SK-N-SH treated with all-trans-retinoic acid at 6 μM for 48 hours (cell line): Measurements from ENCODE around the gene MEIOSIN.

Experiments used
- ATAC-seq: fragments of 200-7000 bp; cut with Tn5 transposase; 3 replicates; pipeline ENCODE4 v1.9.1; 2020; ENCODE audit warnings: mild to moderate bottlenecking, moderate library complexity
- ARNTL ChIP-seq: fragments of 450-650 bp; formaldehyde crosslinking; IDR thresholded peaks from 2 replicates; pipeline ENCODE4 v1.5.0; 2020; ENCODE audit warnings: low read depth, mild to moderate bottlenecking, moderate library complexity, borderline replicate concordance
- BACH2 ChIP-seq: fragments of 250-450 bp; sonication (Bioruptor Pico); IDR thresholded peaks from 2 replicates; pipeline ENCODE4 v1.9.0; 2021; ENCODE audit warnings: mild to moderate bottlenecking, borderline replicate concordance
- CSRNP3 ChIP-seq: fragments of 250-450 bp; sonication (Bioruptor Pico); IDR thresholded peaks from 2 replicates; pipeline ENCODE4 v1.5.1; 2021; ENCODE audit warnings: mild to moderate bottlenecking, moderate library complexity
- ESRRG ChIP-seq: fragments of 250-450 bp; sonication (Bioruptor Pico); IDR thresholded peaks from 2 replicates; pipeline ENCODE4 v1.6.1; 2021; ENCODE audit warnings: mild to moderate bottlenecking
- ISL1 ChIP-seq: fragments of 250-450 bp; sonication (Bioruptor Pico); IDR thresholded peaks from 2 replicates; pipeline ENCODE4 v2.1.2; 2022; ENCODE audit warnings: mild to moderate bottlenecking, moderate library complexity
- OSR1 ChIP-seq: fragments of 250-450 bp; sonication (Bioruptor Pico); IDR thresholded peaks from 2 replicates; pipeline ENCODE4 v1.8.0; 2022; ENCODE audit warnings: moderate library complexity, mild to moderate bottlenecking, inconsistent platforms
- PATZ1 ChIP-seq: fragments of 250-450 bp; sonication (Bioruptor Pico); IDR thresholded peaks from 2 replicates; pipeline ENCODE4 v1.8.0; 2020; ENCODE audit warnings: mild to moderate bottlenecking, moderate library complexity, borderline replicate concordance
- POU6F1 ChIP-seq: fragments of 250-450 bp; sonication (Bioruptor Pico); IDR thresholded peaks from 2 replicates; pipeline ENCODE4 v1.8.0; 2021; ENCODE audit warnings: low read depth, mild to moderate bottlenecking, moderate library complexity, borderline replicate concordance
- PPARA ChIP-seq: fragments of 250-450 bp; sonication (Bioruptor Pico); IDR thresholded peaks from 2 replicates; pipeline ENCODE4 v1.5.0; 2020; ENCODE audit warnings: mild to moderate bottlenecking, borderline replicate concordance
- RARB ChIP-seq: fragments of 250-450 bp; sonication (Bioruptor Pico); IDR thresholded peaks from 2 replicates; pipeline ENCODE4 v1.8.0; 2021; ENCODE audit warnings: mild to moderate bottlenecking, moderate library complexity
- TOX ChIP-seq: fragments of 250-450 bp; sonication (Bioruptor Pico); IDR thresholded peaks from 2 replicates; pipeline ENCODE4 v1.8.0; 2021; ENCODE audit warnings: mild to moderate bottlenecking, moderate library complexity, borderline replicate concordance
- ZC3H10 ChIP-seq: fragments of 250-450 bp; sonication (Bioruptor Pico); IDR thresholded peaks from 2 replicates; pipeline ENCODE4 v1.5.1; 2021; ENCODE audit warnings: mild to moderate bottlenecking, moderate library complexity
- ZFP3 ChIP-seq: fragments of 250-450 bp; sonication (Bioruptor Pico); IDR thresholded peaks from 2 replicates; pipeline ENCODE4 v1.5.0; 2020; ENCODE audit warnings: mild to moderate bottlenecking, moderate library complexity
- ZFP30 ChIP-seq: fragments of 450-650 bp; formaldehyde crosslinking; IDR thresholded peaks from 2 replicates; pipeline ENCODE4 v1.5.0; 2022; ENCODE audit warnings: mild to moderate bottlenecking, moderate library complexity
- ZNF70 ChIP-seq: fragments of 450-650 bp; formaldehyde crosslinking; IDR thresholded peaks from 2 replicates; pipeline ENCODE4 v1.5.0; 2020; ENCODE audit warnings: mild to moderate bottlenecking, moderate library complexity
- ZNF8 ChIP-seq: fragments of 450-650 bp; formaldehyde crosslinking; IDR thresholded peaks from 2 replicates; pipeline ENCODE4 v1.5.0; 2020; ENCODE audit warnings: mild to moderate bottlenecking, moderate library complexity
- TF ChIP-seq, protein P1 (sequence below): fragments of 250-450 bp; sonication (Bioruptor Pico); IDR thresholded peaks from 2 replicates; pipeline ENCODE4 v1.5.0; 2020; ENCODE audit warnings: mild to moderate bottlenecking, moderate library complexity
- TF ChIP-seq, protein P2 (sequence below): fragments of 250-450 bp; sonication (Bioruptor Pico); IDR thresholded peaks from 2 replicates; pipeline ENCODE4 v1.5.1; 2020; ENCODE audit warnings: low read depth, mild to moderate bottlenecking, moderate library complexity

MEIOSIN gene

DNA sequence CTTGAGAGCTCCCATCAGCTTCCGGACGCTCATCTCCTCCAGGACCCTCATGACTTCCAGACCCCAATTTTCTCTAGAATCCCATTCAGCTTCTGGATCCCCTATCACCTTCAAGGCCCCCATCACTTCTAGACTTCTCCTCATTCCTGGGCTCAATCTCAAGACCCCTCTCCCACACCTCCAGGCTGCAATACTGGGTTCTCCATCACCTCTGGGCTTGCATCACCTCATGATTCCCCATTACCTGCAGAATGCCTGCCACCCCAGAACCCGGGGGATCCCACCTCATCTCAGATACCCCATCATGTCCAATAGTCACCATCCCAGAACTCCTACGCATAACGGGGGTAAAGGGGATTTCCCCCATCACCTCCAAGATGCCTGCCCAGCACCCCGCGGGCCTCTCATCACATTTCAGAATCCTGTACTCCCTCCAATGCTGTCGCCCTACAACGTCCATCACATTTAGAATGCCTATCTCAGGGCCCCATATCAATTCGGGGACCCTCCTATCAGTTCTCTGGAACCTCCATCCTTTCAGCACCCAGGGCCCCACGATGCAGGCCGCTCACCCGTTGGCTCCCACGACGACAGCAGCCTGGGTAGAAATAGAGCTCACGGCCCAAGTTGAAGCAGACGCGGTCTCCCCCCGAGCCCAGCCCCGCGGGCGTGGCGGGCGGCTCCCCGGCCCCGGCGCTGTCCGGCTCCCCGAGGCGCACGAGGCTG, 58.7 kb downstream of the MEIOSIN start:
- no peak; the same call in 2 of the 3 replicates for ATAC-seq
- TF ChIP-seq, protein P1, sequence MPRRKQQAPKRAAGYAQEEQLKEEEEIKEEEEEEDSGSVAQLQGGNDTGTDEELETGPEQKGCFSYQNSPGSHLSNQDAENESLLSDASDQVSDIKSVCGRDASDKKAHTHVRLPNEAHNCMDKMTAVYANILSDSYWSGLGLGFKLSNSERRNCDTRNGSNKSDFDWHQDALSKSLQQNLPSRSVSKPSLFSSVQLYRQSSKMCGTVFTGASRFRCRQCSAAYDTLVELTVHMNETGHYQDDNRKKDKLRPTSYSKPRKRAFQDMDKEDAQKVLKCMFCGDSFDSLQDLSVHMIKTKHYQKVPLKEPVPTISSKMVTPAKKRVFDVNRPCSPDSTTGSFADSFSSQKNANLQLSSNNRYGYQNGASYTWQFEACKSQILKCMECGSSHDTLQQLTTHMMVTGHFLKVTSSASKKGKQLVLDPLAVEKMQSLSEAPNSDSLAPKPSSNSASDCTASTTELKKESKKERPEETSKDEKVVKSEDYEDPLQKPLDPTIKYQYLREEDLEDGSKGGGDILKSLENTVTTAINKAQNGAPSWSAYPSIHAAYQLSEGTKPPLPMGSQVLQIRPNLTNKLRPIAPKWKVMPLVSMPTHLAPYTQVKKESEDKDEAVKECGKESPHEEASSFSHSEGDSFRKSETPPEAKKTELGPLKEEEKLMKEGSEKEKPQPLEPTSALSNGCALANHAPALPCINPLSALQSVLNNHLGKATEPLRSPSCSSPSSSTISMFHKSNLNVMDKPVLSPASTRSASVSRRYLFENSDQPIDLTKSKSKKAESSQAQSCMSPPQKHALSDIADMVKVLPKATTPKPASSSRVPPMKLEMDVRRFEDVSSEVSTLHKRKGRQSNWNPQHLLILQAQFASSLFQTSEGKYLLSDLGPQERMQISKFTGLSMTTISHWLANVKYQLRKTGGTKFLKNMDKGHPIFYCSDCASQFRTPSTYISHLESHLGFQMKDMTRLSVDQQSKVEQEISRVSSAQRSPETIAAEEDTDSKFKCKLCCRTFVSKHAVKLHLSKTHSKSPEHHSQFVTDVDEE (CRISPR knock-in tag) = no peak
- no peak for TF ChIP-seq POU6F1 (CRISPR knock-in tag)
- TF ChIP-seq, all 23 proteins: peak for 0

DNA sequence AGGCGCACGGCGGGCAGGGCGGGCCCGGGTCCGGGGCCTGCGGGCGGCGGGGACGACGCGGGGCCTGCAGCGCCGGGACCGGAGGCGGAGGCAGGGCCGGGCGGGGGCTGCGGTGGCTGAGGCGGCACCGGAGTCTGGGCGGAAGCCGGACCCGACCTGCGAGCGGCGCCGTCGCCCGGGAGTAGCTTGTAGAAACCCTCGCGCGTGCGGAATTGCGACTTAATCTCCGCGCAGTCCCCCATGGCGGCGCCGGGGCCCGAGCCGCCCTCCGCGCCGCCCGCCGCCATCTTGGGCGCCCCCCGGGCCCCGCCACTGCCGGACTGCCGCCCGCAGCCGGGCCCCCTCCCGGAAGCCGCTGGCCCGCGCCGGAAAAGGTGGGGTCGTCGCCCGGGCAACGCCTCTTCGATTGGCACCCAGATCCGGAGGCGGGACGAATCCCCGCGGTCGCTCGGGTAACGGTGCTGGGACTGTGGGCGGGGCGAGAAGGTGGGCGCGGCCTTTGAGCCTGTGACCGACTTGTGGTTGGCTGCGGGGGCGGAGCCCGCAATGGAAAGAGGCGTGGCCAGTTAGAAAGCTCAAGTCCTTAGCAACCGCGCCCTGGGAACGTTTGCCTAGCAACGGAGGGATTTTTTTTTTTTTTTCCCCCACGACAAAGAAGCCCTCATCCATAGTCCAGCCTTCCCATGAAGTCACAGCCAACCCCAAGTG, 59.4 kb downstream of the MEIOSIN start, which contains the start of gene DMWD:
TSS of gene DMWD (minus strand) at position 376 of the 708 bp plus-strand sequence. CDS start at position 287, 89 bp downstream.
- peak; percentile 96 for ATAC-seq
- TF ChIP-seq ZC3H10 (CRISPR knock-in tag) (no peak), PATZ1 (CRISPR knock-in tag) (no peak), RARB (no peak)
- TF ChIP-seq, all 23 proteins: peak for 0

DNA sequence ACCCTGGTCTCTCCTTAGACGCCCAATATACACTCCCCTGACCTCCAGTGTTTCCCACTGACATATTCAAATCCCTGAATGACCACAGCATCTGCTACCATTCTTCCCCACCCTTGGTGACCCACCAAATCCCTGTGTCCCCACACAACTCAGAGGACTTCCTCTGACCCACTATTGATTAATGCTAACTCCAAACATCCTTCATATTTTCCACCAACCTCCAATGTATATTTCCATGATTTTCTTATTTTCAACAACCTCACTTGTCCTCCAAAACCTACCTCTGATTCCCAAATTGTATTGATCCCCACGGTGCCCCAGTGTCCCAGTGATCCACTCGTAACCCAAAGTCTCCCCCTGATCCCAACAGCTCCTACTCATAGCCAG, 59.9 kb downstream of the MEIOSIN start:
- no peak for ATAC-seq
- TF ChIP-seq ZFP3 (CRISPR knock-in tag) (no peak), ESRRG (no peak), CSRNP3 (CRISPR knock-in tag) (no peak), ZC3H10 (CRISPR knock-in tag) (no peak)

DNA sequence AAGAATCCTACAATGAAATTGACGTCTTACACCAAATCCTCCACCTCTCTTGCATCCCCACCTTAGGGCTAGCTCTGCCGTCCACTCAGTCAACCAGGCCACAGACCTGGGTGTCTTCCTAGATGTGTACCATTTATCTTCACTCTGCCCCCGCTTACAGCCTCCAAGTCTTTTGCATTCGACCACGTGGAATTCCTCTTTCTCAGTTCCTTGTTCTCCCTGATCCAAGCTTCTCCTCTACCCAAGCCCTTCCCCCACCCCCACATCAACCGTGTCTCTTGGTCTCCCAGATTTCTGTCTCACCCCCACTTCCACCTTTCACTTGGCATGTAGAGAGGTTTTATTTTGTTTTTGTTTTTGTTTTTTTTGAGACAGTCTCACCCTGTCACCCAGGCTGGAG, 60.6 kb downstream of the MEIOSIN start:
- no peak for TF ChIP-seq ISL1 (CRISPR knock-in tag)
- no peak for TF ChIP-seq ZFP3 (CRISPR knock-in tag)
- TF ChIP-seq TOX (CRISPR knock-in tag) = no peak
- no peak for ATAC-seq

DNA sequence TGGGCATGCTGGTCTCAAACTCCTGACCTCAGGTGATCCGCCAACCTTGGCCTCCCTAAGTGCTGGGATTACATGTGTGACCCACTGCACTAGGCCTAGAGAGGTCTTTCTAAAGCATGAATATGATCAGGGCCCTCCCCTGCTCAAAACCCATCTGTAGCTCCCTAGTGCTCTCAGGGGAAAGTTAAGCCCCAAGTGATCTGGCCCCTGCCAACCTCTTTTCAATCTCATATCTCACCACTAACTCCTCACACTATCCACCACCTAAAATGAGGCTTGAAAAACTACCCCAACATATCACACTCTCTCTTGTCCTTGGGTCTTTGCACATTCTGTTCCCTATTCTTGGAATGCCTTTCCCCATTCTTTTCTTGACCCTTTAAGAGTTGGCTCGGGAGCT, 61.4 kb downstream of the MEIOSIN start:
- ATAC-seq = no peak
- TF ChIP-seq, protein P2, sequence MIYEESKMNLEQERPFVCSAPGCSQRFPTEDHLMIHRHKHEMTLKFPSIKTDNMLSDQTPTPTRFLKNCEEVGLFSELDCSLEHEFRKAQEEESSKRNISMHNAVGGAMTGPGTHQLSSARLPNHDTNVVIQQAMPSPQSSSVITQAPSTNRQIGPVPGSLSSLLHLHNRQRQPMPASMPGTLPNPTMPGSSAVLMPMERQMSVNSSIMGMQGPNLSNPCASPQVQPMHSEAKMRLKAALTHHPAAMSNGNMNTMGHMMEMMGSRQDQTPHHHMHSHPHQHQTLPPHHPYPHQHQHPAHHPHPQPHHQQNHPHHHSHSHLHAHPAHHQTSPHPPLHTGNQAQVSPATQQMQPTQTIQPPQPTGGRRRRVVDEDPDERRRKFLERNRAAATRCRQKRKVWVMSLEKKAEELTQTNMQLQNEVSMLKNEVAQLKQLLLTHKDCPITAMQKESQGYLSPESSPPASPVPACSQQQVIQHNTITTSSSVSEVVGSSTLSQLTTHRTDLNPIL = no peak
- TF ChIP-seq ISL1 (CRISPR knock-in tag) (no peak), ZNF70 (CRISPR knock-in tag) (no peak), PATZ1 (CRISPR knock-in tag) (no peak), OSR1 (CRISPR knock-in tag) (no peak), ESRRG (no peak), ZFP30 (CRISPR knock-in tag) (no peak), ZNF8 (CRISPR knock-in tag) (no peak), PPARA (CRISPR knock-in tag) (no peak), BACH2 (CRISPR knock-in tag) (no peak), ZFP3 (CRISPR knock-in tag) (no peak), ARNTL (CRISPR knock-in tag) (no peak)
- TF ChIP-seq, protein P1 (CRISPR knock-in tag) = no peak
